ENCODE measurements around the gene PIGH.

DNA sequence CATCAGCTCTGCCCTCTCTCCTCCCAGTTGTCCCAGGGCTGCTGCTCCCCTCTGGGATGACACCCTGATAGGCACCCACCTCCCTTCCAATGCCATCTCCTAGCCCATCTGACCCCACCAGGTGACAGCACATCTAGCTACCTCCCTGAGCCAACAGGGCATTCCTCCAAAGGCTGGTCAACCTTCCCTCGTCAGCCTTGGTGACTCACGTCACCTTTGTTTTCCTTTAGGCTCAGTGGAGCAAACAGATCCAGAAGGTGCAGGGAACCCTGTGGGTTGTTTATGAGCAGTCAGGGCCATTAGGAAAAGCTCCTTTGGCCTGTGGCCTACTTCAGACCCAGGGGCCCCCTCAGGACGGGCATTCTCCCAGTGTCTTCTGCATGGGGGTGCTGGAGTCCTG, 32.4 kb downstream of the PIGH start:
- no peak for TF ChIP-seq POLR2AphosphoS5 (IDR thresholded peaks at IDR 0.05; ENCODE audit: low read depth, low read length)
- no peak for TF ChIP-seq TAF1 (IDR thresholded peaks at IDR 0.05; ENCODE audit: borderline replicate concordance, insufficient read depth, low read length)
- TF ChIP-seq REST (IDR thresholded peaks at IDR 0.05; ENCODE audit: insufficient read depth in 1 of 2, low read depth in 2 of 2, low read length in 2 of 2) = no peak
